Colonic mucosa (tissue), 4 donors: ENCODE measurements around the gene HDHD2. TPM values are rescaled to one million over a fixed set of nuclear protein-coding genes. Genes with fewer than 3 reads are reported as not detected.

ENCODE experiments used
- DNase-seq: peaks from one replicate; pipeline ENCODE4 v3.0.0-alpha.2; 2020
- H3K27ac ChIP-seq: fragments of 200-600 bp; one replicate; pipeline ENCODE4 v1.8.0; 2021
- H3K27me3 ChIP-seq: fragments of 200-600 bp; one replicate; pipeline ENCODE4 v1.8.0; 2021
- H3K36me3 ChIP-seq: fragments of 200-600 bp; one replicate; pipeline ENCODE4 v1.8.0; 2021
- H3K4me1 ChIP-seq: fragments of 200-600 bp; one replicate; pipeline ENCODE4 v1.8.0; 2021; ENCODE audit warnings: mild to moderate bottlenecking
- H3K4me3 ChIP-seq: fragments of 200-600 bp; one replicate; pipeline ENCODE4 v1.8.0; 2021
- H3K9ac ChIP-seq, 2 donors: one replicate each; pipeline ENCODE4 v1.7.0; 2013; ENCODE audit warnings: control low read depth in 2 of 2, low read depth in 2 of 2, low read length in 2 of 2
- H3K9me3 ChIP-seq: fragments of 200-600 bp; one replicate; pipeline ENCODE4 v1.8.0; 2021
- intact Hi-C: fragments of 100-400 bp; cut with DNase I; formaldehyde crosslinking; loops from one replicate; pipeline ENCODE4 v1.14.1; 2022
- total RNA-seq, 2 donors: library from RNA; stranded (reverse); fragmentation: NEBNext Ultra II Directional in 1 of 2; extraction: Animal tissue kit (Norgen Biotek cat#: 25700) in 1 of 2; gene quantifications; one replicate each; pipeline ENCODE4 v1.2.1, GENCODE V29; 2021
- TF ChIP-seq, protein P1 (sequence below): fragments of 200-600 bp; IDR thresholded peaks from one replicate; pipeline ENCODE4 v1.8.0; 2022; ENCODE audit warnings: antibody characterized with exemption, mild to moderate bottlenecking
- donor health status: healthy.
- donor health status: DM: no; HTN: no; CAD: no.
- donor health status: DM: no; HTN: no; CAD: no.

The HDHD2 gene
- total RNA-seq, 2 donors from 2014 or later = 24.5 to 33.4 TPM

GRCh38 chr18:47180765-47181164 is 30.5 kb upstream of the HDHD2 start:
- Histone ChIP-seq H3K27me3 (no peaks in the 10 kb centered on the region), H3K9ac (no peak overlapping the region), H3K4me3 (no peak overlapping the region), H3K36me3 (no peaks in the 10 kb centered on the region), H3K9me3 (no peaks in the 10 kb centered on the region), H3K27ac (no peak overlapping the region), H3K4me1 (no peaks in the 10 kb centered on the region)
- no peak for DNase-seq
- intact Hi-C loops = no loop called here
- TF ChIP-seq, protein P1, sequence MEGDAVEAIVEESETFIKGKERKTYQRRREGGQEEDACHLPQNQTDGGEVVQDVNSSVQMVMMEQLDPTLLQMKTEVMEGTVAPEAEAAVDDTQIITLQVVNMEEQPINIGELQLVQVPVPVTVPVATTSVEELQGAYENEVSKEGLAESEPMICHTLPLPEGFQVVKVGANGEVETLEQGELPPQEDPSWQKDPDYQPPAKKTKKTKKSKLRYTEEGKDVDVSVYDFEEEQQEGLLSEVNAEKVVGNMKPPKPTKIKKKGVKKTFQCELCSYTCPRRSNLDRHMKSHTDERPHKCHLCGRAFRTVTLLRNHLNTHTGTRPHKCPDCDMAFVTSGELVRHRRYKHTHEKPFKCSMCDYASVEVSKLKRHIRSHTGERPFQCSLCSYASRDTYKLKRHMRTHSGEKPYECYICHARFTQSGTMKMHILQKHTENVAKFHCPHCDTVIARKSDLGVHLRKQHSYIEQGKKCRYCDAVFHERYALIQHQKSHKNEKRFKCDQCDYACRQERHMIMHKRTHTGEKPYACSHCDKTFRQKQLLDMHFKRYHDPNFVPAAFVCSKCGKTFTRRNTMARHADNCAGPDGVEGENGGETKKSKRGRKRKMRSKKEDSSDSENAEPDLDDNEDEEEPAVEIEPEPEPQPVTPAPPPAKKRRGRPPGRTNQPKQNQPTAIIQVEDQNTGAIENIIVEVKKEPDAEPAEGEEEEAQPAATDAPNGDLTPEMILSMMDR = no peak

DNA sequence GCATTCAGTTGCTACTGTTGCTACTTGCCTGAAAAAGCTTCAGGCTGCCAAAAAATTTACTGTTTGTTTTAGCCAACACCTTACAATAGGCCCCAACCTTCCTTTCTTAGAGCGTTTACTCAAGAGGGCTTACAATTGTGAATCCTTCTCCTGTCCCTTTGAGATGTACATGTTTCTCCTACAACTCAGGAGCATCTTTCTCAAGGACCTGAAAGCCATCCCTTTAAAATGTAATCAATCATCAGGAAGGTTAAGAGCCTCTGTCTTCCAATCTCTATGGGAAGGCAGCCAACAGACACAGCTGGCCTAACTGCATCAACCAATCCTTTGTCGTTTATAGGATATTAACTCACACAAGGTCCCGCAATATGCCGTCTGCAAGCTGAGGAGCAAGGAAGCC is 29.2 kb upstream of the HDHD2 start:
- no peak overlapping the region for H3K4me3 ChIP-seq
- no peak for DNase-seq
- intact Hi-C loops = loop anchor here (2.0 kb wide), 1 partner anchor 27 kb away; no protein-coding TSS in a partner anchor
- no peaks in the 10 kb centered on the region for H3K36me3 ChIP-seq
- no peaks in the 10 kb centered on the region for H3K9me3 ChIP-seq
- TF ChIP-seq, protein P1 = no peak
- H3K4me1 ChIP-seq = peaks cover 3% of the 10 kb centered on the region
- H3K9ac ChIP-seq = no peak overlapping the region
- no peaks in the 10 kb centered on the region for H3K27me3 ChIP-seq
- no peak overlapping the region for H3K27ac ChIP-seq

DNA sequence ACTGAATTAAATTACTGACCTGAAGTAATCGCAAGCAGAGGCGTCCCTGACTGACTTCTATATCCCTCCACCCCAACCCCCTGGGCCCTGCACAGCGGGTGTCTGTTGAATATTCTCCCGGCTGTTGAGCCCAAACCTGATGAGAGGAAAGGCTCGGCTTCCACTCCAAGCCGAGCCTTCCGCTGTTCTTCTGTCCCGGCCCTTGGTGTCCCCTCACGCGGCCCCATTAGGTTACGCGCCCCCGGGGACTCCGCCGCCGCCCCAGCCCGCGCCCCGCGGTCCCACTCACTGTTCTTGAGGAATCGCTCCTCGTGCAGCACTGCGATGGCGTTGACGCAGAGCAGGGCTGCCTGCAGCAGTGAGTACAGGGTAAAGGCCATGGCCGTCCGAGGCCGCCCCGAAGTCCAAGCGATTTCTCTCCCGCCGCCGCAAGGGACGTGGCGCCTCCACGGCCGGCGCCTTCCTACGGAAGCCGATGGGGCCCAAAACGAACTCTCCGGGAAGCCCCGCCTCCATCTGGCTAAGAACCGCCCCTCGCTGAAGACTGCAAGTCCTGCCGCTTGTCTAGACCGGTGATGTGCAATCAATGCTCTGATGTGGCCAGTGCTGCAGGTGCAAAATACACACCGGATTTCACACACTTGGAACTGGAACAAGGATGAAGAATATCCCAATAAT is 25.7 kb upstream of the HDHD2 start, which contains the start of gene IER3IP1:
TSS of gene IER3IP1 (minus strand) at position 467 of the 678 bp plus-strand sequence. CDS start at position 380, 87 bp downstream.
- Histone ChIP-seq H3K36me3 (no peaks in the 10 kb centered on the region), H3K9ac (peak within 1 kb of the TSS; percentile 86 to 89), H3K4me3 (peak within 1 kb of the TSS; percentile 91), H3K9me3 (no peaks in the 10 kb centered on the region), H3K4me1 (peaks cover 4% of the 10 kb centered on the region), H3K27me3 (no peaks in the 10 kb centered on the region), H3K27ac (peak within 1 kb of the TSS; percentile 70)
- intact Hi-C loops = no loop called here
- TF ChIP-seq, protein P1 = no peak
- DNase-seq = peak; percentile 95

- Histone ChIP-seq H3K9me3 (no peaks in the 10 kb centered on the region), H3K27me3 (no peaks in the 10 kb centered on the region), H3K27ac (peak overlapping the region; percentile 70), H3K4me3 (peak overlapping the region; percentile 91), H3K36me3 (no peaks in the 10 kb centered on the region), H3K9ac (peak overlapping the region; percentile 86 to 89), H3K4me1 (peaks cover 4% of the 10 kb centered on the region)
- intact Hi-C loops = no loop called here
- TF ChIP-seq, protein P1 = no peak
- DNase-seq = peak; percentile 23
These were observed 25.1 kb upstream of the HDHD2 start for GRCh38 chr18:47175283-47175897.

- Histone ChIP-seq H3K9ac (peak overlapping the region; percentile 86 to 89), H3K27ac (no peak overlapping the region)
These were observed 24.3 kb upstream of the HDHD2 start for GRCh38 chr18:47174545-47175116.

More at GRCh38 chr18:47174545-47175116, 24.3 kb upstream of the HDHD2 start:
- H3K4me3 ChIP-seq = peak overlapping the region; percentile 91
- no peaks in the 10 kb centered on the region for H3K36me3 ChIP-seq
- H3K27me3 ChIP-seq = no peaks in the 10 kb centered on the region
- H3K4me1 ChIP-seq = peaks cover 4% of the 10 kb centered on the region
- intact Hi-C loops = no loop called here
- DNase-seq = peak; percentile 25
- TF ChIP-seq, protein P1 = no peak
- no peaks in the 10 kb centered on the region for H3K9me3 ChIP-seq
